ENCODE results near the gene GYPC. TPM values are rescaled to one million over a fixed set of nuclear protein-coding genes. Genes with fewer than 3 reads are reported as not detected.

GYPC gene
- total RNA-seq, 1 donor from 2014 or later: 175 TPM

- no peak for DNase-seq (ENCODE audit: low spot score)
These were observed 6.9 kb upstream of the GYPC start for GRCh38 chr2:126649101-126649500.

- DNase-seq (ENCODE audit: low spot score): no peak
These were observed 5.0 kb upstream of the GYPC start for GRCh38 chr2:126650994-126651393.

- DNase-seq (ENCODE audit: low spot score): no peak
These were observed 3.6 kb upstream of the GYPC start for GRCh38 chr2:126652323-126652891.

GRCh38 chr2:126653109-126653508, 2.8 kb upstream of the GYPC start:
- DNase-seq (ENCODE audit: low spot score): no peak

GRCh38 chr2:126653761-126654160, 2.2 kb upstream of the GYPC start:
- no peak for DNase-seq (ENCODE audit: low spot score)

GRCh38 chr2:126655051-126655450, 907 bp upstream of the GYPC start:
- peak; percentile 79 for DNase-seq (ENCODE audit: low spot score)

- peak; percentile 86 for DNase-seq (ENCODE audit: low spot score)
These were observed 631 bp downstream of the GYPC start for GRCh38 chr2:126656431-126657147.

GRCh38 chr2:126657148-126657635, 1.2 kb downstream of the GYPC start:
- peak; percentile 88 for DNase-seq (ENCODE audit: low spot score)

- peak; percentile 92 for DNase-seq (ENCODE audit: low spot score)
These were observed 1.8 kb downstream of the GYPC start for GRCh38 chr2:126657636-126658318.

- DNase-seq (ENCODE audit: low spot score): no peak
These were observed 2.5 kb downstream of the GYPC start for GRCh38 chr2:126658319-126658904.

- peak; percentile 89 for DNase-seq (ENCODE audit: low spot score)
These were observed 3.1 kb downstream of the GYPC start for GRCh38 chr2:126658905-126659561.

- DNase-seq (ENCODE audit: low spot score): peak; percentile 82
These were observed 3.9 kb downstream of the GYPC start for GRCh38 chr2:126659562-126660467.

GRCh38 chr2:126660971-126661370, 5.0 kb downstream of the GYPC start:
- DNase-seq (ENCODE audit: low spot score): peak; percentile 74

- peak; percentile 85 for DNase-seq (ENCODE audit: low spot score)
These were observed 5.9 kb downstream of the GYPC start for GRCh38 chr2:126661702-126662500.

GRCh38 chr2:126662621-126663020, 6.7 kb downstream of the GYPC start:
- no peak for DNase-seq (ENCODE audit: low spot score)

GRCh38 chr2:126663184-126663963, 7.4 kb downstream of the GYPC start:
- peak; percentile 28 for DNase-seq (ENCODE audit: low spot score)

- DNase-seq (ENCODE audit: low spot score): peak; percentile 33
These were observed 8.3 kb downstream of the GYPC start for GRCh38 chr2:126664234-126664633.

- DNase-seq (ENCODE audit: low spot score): peak; percentile 43
These were observed 8.7 kb downstream of the GYPC start for GRCh38 chr2:126664639-126665038.

- DNase-seq (ENCODE audit: low spot score): peak; percentile 60
These were observed 9.5 kb downstream of the GYPC start for GRCh38 chr2:126665483-126665882.

All from mesenteric fat pad (tissue), 1 donor.